OCI-LY7 (cell line): ENCODE measurements around the gene RHO.

Experiments used
- EZH2phosphoT487 ChIP-seq: fragments of 200-600 bp; sonication (generic); IDR thresholded peaks from 2 replicates; pipeline ENCODE4 v1.6.1; 2018; ENCODE audit warnings: low read depth, borderline replicate concordance, mild to moderate bottlenecking, mixed run types, antibody characterized with exemption, low read length, moderate library complexity, mixed read lengths
- TF ChIP-seq, protein P1 (sequence below): fragments of 200-600 bp; sonication (generic); conservative IDR thresholded peaks from 2 replicates; pipeline ENCODE4 v1.5.1; 2014; ENCODE audit warnings: mild to moderate bottlenecking, antibody characterized with exemption, low read length, moderate library complexity, mixed read lengths

DNA sequence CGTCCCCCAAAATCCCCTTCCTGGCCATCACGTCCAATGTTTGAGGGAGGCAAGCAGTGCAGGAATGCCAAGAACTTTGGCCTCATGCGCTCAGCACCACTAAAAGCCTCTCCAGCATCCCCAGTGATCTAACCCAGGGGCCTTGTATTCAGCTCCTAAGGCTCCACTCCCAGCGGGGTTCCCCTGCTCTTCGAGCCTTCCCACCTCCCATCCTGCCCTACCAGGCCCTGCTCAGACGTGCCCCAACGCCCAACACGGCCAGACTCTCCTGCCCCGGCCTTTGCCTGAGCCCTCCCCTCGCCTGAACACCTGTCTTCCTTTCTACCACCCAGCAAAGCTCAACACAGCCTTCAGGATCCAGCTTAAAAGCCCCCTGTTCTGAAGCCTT lies 47.6 kb downstream of the RHO start:
- TF ChIP-seq EZH2phosphoT487: no peak
- TF ChIP-seq, protein P1, sequence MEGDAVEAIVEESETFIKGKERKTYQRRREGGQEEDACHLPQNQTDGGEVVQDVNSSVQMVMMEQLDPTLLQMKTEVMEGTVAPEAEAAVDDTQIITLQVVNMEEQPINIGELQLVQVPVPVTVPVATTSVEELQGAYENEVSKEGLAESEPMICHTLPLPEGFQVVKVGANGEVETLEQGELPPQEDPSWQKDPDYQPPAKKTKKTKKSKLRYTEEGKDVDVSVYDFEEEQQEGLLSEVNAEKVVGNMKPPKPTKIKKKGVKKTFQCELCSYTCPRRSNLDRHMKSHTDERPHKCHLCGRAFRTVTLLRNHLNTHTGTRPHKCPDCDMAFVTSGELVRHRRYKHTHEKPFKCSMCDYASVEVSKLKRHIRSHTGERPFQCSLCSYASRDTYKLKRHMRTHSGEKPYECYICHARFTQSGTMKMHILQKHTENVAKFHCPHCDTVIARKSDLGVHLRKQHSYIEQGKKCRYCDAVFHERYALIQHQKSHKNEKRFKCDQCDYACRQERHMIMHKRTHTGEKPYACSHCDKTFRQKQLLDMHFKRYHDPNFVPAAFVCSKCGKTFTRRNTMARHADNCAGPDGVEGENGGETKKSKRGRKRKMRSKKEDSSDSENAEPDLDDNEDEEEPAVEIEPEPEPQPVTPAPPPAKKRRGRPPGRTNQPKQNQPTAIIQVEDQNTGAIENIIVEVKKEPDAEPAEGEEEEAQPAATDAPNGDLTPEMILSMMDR: no peak
